Retina (tissue), 1 donor: ENCODE results near the gene SNED1.

Source experiments
- DNase-seq: peaks from one replicate; pipeline ENCODE4 v3.0.0-alpha.2; 2016

SNED1 gene

DNA sequence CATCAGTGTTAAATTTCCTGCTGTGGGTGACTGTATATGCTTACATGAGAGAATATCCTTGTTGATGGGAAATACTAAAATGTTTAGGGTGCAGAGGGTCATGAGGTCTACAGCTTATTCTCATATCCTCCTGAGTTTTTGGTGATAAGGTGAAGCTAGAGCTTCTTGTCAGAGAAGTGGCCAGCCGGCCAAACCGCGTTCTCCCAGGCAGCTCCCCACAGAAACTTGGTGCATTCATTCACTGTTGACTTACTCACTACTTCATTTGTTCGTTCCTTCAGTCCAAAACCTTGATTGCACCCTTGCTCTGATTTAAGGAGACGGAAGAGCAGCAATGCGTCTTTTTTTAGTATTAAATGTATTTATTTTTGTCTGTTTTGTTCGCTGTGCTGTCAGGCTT lies 8.7 kb downstream of the SNED1 start:
- DNase-seq, result no peak

GRCh38 chr2:241007880-241008710 lies 9.7 kb downstream of the SNED1 start:
- no peak for DNase-seq

GRCh38 chr2:241008711-241009121 lies 10.3 kb downstream of the SNED1 start:
- no peak for DNase-seq

GRCh38 chr2:241009191-241009590 lies 10.8 kb downstream of the SNED1 start:
- no peak for DNase-seq

DNA sequence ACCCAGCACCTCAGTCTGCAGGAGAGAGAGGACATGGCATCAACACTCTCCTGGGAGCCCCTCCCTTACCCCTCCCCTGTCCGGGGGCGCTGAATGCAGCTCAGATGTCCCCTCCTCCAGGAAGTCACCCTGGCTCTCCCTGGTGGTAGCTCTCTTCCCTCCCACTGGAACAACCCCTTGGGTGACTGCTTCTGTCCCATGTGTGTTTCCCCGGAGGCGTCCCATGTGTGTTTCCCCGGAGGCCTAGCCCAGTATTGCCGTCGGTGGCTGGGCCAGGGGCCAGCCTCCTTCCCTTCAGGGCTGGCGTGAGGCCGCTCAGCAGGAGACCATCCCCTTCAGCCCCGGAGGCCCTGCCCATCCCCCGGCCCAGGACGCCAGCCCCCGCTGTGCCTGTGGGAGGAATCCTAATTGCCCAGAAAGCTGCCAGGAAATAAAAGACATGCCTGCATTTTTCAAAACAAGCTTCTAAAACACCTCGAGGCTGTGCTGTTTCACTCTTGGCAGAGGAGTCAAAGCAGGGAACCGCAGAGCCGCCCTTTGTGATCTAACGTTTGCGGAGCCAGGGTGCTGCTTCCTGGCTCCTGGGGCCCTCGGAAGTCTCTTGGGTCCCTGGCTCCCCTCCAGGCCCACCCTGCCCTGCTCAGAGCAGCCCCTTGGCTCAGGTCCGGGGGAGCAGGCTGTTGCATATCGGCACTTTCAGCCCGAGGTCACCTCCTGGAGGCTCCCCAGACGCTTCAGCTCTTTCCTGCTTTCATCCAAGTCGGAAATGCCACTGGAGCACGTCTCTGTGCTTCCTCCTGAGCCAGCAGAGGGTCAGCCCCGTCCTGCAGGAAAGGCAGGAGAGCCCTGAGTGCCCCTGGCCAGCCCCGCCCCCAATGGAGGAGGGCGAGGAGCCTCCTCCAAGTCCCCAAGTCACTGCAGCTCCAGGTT lies 11.4 kb downstream of the SNED1 start:
- peak; percentile 70 for DNase-seq

GRCh38 chr2:241010531-241011295 lies 12.3 kb downstream of the SNED1 start:
- DNase-seq, result no peak

DNA sequence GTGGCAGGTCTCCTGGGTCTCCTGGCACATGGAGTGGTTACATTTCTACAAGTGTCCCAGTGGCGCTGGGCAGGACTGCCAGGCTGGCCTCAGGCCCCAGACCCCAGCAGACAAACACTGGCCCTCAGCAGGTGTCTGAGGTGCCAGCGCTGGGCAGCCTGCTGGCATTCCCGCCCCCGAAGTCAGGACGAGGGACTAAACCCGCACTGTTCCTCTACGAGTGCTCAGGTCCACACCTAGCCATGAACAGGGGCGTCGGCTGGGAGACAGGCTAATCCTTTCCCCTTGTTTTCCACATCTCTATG lies 12.8 kb downstream of the SNED1 start:
- no peak for DNase-seq

DNA sequence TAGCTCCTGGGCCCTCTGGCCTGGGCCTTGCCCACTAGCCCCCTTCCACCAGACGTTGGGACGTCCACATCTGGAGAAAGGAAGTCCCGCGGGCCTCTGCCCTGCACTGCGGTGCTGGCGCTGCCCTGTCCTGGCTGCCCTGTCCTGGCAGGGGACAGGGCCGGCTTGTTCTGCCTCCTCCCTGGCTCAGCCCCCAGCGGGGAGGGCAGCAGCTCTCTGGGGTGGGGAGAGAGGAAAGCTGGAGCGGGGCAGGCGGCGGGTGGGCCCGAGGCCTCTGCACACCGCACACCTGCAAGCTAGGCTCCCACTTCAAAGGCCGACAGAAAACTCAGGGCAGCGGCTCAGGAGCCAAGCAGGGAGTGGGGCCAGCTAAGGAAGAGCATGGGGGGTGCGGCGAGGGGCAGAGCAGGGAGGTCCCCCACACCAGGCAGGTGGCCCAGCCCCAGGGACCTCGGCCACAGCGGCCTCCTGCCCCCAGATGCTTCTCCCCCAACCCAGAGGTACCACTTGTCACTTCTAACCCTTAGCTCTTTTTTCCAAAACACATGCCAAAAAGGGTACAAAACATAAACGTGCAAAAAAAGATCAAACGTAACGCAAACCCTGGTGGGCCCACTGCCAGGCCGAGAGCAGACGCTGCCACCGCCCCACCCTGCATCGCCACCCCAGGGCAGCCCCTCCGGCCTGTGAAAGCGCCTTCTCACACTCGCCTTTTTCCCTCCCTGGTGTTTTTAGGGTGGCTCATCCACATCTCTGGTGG lies 13.5 kb downstream of the SNED1 start:
- DNase-seq, result no peak

GRCh38 chr2:241014224-241014623 lies 15.8 kb downstream of the SNED1 start:
- no peak for DNase-seq

- DNase-seq, result no peak
These were observed 16.3 kb downstream of the SNED1 start for GRCh38 chr2:241014764-241015163.

GRCh38 chr2:241015439-241015838 lies 17.0 kb downstream of the SNED1 start:
- DNase-seq, result no peak

DNA sequence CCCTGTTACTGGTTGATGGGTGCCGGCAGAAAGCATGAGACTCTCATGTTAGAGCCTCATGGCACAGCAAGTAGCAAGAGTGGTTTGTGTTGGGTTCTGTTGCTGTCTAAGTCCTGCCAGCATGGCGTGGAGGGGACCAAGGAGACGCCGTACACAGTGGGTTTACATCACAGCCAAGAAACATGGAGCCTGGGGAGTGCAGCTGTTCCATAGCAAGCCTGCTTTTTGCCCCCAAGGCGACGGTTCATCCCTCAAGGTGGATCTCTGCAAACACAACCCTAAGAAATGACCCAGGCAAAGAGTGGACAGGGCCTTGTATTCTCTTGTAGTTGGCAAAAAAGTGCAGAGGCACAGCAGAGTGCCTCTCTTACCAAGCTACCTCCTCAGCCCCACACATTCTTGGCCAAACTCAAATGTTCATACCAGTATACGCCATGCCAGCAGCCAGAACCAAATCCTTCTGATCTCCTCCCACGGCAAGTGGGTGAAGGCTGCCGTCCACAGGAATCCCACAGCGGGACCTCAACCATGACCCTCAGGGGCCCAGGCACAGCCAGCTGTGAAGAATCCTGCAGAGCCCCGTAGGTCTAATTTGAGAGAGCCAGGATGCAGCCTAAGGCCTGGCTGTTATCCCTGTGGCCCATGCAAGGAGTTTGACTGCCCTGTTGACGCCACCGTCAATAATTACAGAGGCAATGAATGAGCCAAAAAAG lies 19.0 kb downstream of the SNED1 start:
- DNase-seq, result no peak

- no peak for DNase-seq
These were observed 19.9 kb downstream of the SNED1 start for GRCh38 chr2:241018051-241018891.

- DNase-seq, result peak; percentile 43
These were observed 21.2 kb downstream of the SNED1 start for GRCh38 chr2:241019441-241020139.

DNA sequence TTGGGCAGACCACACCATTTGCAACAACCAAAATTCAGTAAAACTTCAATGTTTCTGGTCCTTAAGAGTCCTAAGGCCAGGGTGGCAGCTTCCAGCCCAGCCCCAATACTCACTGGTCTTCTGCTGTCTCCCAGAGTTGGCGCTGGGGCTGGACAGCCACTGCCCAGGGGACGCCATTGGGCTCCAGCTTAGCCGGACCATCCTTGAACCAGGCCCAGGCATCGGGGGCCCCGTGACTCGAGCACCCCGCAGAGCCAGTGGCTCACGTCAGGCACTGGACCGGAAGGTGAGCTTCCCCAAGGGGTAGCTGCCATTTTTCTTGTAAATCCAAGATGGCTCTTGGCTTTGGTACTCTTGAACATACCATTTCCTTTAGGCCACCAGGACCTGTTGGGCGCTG lies 21.8 kb downstream of the SNED1 start:
- DNase-seq, result no peak

GRCh38 chr2:241020629-241021190 lies 22.3 kb downstream of the SNED1 start:
- no peak for DNase-seq

DNA sequence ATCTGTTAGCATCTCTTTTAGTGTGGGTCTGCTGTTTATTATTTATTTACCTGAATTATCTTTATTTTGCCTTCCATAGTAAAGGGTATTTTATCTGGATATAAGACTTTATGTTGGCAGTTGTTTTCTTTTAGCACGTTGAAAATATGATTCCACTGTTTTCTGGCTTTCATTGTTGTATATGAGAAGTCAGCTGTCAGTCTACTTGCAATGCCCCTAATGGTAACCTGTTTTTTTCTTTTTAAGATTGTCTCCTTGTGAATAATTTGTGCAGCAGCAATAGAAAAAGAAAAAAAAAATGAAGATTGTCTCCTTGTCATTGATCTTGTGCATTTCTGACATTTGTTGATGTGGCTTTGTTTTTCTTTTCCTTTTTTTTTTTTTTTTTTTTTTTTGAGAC lies 27.2 kb downstream of the SNED1 start:
- no peak for DNase-seq

- DNase-seq, result no peak
These were observed 31.3 kb downstream of the SNED1 start for GRCh38 chr2:241029599-241030332.

GRCh38 chr2:241030333-241030680 lies 31.9 kb downstream of the SNED1 start:
- DNase-seq, result no peak
